ENCODE data around the gene PDCL3. TPM values are rescaled to one million over a fixed set of nuclear protein-coding genes. Genes with fewer than 3 reads are reported as not detected.

PDCL3 gene
- polyA plus RNA-seq, 2 of the 4 experiments (the other 2 are of a cell fraction) = 63.1 to 64.1 TPM

DNA sequence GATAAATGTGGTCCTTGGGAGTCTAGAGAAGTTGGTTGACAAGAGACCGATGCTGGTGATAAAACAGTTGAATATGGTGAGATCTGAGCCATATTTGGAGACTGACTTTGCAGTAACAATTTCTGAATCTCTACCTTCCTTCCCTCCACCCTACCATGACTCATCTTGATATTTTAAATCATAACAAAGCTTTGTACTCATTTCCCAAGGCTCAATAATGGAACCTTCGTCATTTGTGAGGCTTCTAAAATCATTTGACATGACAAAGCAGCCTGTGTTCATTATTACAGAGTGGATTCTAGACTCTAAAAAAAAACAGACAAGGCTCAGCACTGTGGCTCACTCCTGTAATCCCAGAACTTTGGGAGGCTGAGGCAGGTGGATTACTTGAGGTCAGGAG is 38.5 kb upstream of the PDCL3 start:
- ATAC-seq (no peak), FAIRE-seq (no peak), DNase-seq (ENCODE audit: low read depth in 1 of 2, low spot score in 1 of 2) (no peak)
- H3K4me2 ChIP-seq = no peak overlapping the region
- TF ChIP-seq, protein P1, sequence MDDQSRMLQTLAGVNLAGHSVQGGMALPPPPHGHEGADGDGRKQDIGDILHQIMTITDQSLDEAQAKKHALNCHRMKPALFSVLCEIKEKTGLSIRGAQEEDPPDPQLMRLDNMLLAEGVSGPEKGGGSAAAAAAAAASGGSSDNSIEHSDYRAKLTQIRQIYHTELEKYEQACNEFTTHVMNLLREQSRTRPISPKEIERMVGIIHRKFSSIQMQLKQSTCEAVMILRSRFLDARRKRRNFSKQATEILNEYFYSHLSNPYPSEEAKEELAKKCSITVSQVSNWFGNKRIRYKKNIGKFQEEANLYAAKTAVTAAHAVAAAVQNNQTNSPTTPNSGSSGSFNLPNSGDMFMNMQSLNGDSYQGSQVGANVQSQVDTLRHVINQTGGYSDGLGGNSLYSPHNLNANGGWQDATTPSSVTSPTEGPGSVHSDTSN (IDR thresholded peaks at IDR 0.05) = no peak
- TF ChIP-seq EHF (CRISPR knock-in tag; IDR thresholded peaks at IDR 0.05) = no peak
- no peak for TF ChIP-seq GATA3 (IDR thresholded peaks at IDR 0.05; ENCODE audit: borderline replicate concordance)
- TF ChIP-seq KDM5A (IDR thresholded peaks at IDR 0.05) = no peak
- no peak for TF ChIP-seq FOSB (CRISPR knock-in tag; IDR thresholded peaks at IDR 0.05)
- 61% methylated on average over 2 of the region's 2 CpGs for WGBS (ENCODE audit: missing lambda C conversion rate)
- POLR2A ChIA-PET = interaction anchor here (0.6 kb wide), 1 partner anchor 155 kb away, joined by 3 read pairs; no protein-coding TSS in a partner anchor
- no peaks in the 10 kb centered on the region for H3K9me3 ChIP-seq
- CTCF ChIA-PET = no interaction called here
- H3K27ac ChIP-seq = no peak overlapping the region
- H3K4me3 ChIP-seq = no peak overlapping the region
- H3K4me1 ChIP-seq = no peaks in the 10 kb centered on the region

DNA sequence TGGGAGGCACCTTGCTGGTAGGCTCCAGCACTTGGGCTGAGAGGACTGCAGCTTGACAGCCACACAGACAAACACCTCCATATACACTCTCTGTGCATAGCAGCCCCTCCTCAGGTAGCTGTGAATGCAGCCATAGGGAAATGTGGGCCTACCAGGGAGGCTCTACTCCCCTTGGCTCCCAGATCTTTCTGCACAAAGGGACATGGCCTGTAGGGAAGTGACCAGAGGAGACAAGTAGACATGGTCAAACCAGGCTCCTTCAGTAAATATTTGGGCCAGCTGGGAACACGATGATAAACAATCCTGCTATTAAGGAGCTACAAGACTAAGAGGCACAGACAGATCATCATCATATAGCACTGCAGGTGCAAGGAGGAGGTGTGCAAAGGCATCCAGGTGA is 35.9 kb upstream of the PDCL3 start:
- DNase-seq (ENCODE audit: low read depth in 1 of 2, low spot score in 1 of 2) (no peak), FAIRE-seq (no peak), ATAC-seq (no peak)
- TF ChIP-seq, protein P2, sequence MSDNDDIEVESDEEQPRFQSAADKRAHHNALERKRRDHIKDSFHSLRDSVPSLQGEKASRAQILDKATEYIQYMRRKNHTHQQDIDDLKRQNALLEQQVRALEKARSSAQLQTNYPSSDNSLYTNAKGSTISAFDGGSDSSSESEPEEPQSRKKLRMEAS (IDR thresholded peaks at IDR 0.05) = no peak
- TF ChIP-seq, protein P3, sequence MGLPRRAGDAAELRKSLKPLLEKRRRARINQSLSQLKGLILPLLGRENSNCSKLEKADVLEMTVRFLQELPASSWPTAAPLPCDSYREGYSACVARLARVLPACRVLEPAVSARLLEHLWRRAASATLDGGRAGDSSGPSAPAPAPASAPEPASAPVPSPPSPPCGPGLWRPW (IDR thresholded peaks at IDR 0.05) = no peak
- TF ChIP-seq, protein P4, sequence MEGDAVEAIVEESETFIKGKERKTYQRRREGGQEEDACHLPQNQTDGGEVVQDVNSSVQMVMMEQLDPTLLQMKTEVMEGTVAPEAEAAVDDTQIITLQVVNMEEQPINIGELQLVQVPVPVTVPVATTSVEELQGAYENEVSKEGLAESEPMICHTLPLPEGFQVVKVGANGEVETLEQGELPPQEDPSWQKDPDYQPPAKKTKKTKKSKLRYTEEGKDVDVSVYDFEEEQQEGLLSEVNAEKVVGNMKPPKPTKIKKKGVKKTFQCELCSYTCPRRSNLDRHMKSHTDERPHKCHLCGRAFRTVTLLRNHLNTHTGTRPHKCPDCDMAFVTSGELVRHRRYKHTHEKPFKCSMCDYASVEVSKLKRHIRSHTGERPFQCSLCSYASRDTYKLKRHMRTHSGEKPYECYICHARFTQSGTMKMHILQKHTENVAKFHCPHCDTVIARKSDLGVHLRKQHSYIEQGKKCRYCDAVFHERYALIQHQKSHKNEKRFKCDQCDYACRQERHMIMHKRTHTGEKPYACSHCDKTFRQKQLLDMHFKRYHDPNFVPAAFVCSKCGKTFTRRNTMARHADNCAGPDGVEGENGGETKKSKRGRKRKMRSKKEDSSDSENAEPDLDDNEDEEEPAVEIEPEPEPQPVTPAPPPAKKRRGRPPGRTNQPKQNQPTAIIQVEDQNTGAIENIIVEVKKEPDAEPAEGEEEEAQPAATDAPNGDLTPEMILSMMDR (IDR thresholded peaks at IDR 0.05) = no peak
- TF ChIP-seq CEBPB (IDR thresholded peaks at IDR 0.05) (no peak), MAZ (IDR thresholded peaks at IDR 0.05; ENCODE audit: borderline replicate concordance, low read depth, low read length) (no peak), HOXB5 (CRISPR knock-in tag; IDR thresholded peaks at IDR 0.05) (no peak), BHLHE40 (IDR thresholded peaks at IDR 0.05; ENCODE audit: low read depth, low read length) (no peak), FOXS1 (CRISPR knock-in tag; IDR thresholded peaks at IDR 0.05) (no peak), SMC3 (IDR thresholded peaks at IDR 0.05) (no peak), GATA3 (IDR thresholded peaks at IDR 0.05; ENCODE audit: borderline replicate concordance) (no peak), HEYL (CRISPR knock-in tag; IDR thresholded peaks at IDR 0.05) (no peak), CHD2 (IDR thresholded peaks at IDR 0.05; ENCODE audit: low read length, partially characterized antibody) (no peak), NR3C1 (IDR thresholded peaks at IDR 0.05) (no peak), KDM1A (IDR thresholded peaks at IDR 0.05; ENCODE audit: low read depth) (no peak), RAD21 (conservative IDR thresholded peaks at IDR 0.05 in 1 of 2, IDR thresholded peaks at IDR 0.05 in 1 of 2) (no peak), FOSL2 (IDR thresholded peaks at IDR 0.05) (no peak), FOSL2 (CRISPR knock-in tag; IDR thresholded peaks at IDR 0.05) (no peak)
- TF ChIP-seq, protein P5, sequence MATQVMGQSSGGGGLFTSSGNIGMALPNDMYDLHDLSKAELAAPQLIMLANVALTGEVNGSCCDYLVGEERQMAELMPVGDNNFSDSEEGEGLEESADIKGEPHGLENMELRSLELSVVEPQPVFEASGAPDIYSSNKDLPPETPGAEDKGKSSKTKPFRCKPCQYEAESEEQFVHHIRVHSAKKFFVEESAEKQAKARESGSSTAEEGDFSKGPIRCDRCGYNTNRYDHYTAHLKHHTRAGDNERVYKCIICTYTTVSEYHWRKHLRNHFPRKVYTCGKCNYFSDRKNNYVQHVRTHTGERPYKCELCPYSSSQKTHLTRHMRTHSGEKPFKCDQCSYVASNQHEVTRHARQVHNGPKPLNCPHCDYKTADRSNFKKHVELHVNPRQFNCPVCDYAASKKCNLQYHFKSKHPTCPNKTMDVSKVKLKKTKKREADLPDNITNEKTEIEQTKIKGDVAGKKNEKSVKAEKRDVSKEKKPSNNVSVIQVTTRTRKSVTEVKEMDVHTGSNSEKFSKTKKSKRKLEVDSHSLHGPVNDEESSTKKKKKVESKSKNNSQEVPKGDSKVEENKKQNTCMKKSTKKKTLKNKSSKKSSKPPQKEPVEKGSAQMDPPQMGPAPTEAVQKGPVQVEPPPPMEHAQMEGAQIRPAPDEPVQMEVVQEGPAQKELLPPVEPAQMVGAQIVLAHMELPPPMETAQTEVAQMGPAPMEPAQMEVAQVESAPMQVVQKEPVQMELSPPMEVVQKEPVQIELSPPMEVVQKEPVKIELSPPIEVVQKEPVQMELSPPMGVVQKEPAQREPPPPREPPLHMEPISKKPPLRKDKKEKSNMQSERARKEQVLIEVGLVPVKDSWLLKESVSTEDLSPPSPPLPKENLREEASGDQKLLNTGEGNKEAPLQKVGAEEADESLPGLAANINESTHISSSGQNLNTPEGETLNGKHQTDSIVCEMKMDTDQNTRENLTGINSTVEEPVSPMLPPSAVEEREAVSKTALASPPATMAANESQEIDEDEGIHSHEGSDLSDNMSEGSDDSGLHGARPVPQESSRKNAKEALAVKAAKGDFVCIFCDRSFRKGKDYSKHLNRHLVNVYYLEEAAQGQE (IDR thresholded peaks at IDR 0.05) = no peak
- TF ChIP-seq, protein P6, sequence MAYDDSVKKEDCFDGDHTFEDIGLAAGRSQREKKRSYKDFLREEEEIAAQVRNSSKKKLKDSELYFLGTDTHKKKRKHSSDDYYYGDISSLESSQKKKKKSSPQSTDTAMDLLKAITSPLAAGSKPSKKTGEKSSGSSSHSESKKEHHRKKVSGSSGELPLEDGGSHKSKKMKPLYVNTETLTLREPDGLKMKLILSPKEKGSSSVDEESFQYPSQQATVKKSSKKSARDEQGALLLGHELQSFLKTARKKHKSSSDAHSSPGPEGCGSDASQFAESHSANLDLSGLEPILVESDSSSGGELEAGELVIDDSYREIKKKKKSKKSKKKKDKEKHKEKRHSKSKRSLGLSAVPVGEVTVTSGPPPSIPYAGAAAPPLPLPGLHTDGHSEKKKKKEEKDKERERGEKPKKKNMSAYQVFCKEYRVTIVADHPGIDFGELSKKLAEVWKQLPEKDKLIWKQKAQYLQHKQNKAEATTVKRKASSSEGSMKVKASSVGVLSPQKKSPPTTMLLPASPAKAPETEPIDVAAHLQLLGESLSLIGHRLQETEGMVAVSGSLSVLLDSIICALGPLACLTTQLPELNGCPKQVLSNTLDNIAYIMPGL (CRISPR knock-in tag; IDR thresholded peaks at IDR 0.05; ENCODE audit: borderline replicate concordance) = no peak
- no peaks in the 10 kb centered on the region for H3K9me3 ChIP-seq
- no peaks in the 10 kb centered on the region for H3K4me1 ChIP-seq
- ChIA-PET CTCF (no interaction called here), POLR2A (no interaction called here)
- H3K4me3 ChIP-seq = no peak overlapping the region
- H3K27ac ChIP-seq = no peak overlapping the region
- 10% methylated on average over 1 of the region's 1 CpG for WGBS (ENCODE audit: missing lambda C conversion rate)
- no peak overlapping the region for H3K4me2 ChIP-seq
